Measurements from ENCODE around the gene KLLN. TPM values are rescaled to one million over a fixed set of nuclear protein-coding genes. Genes with fewer than 3 reads are reported as not detected.

The KLLN gene
- total and polyA plus RNA-seq, 2 donors (not counting 1 experiment from before 2014, with no cell fraction given), result 0.45 to 2.2 TPM

DNA sequence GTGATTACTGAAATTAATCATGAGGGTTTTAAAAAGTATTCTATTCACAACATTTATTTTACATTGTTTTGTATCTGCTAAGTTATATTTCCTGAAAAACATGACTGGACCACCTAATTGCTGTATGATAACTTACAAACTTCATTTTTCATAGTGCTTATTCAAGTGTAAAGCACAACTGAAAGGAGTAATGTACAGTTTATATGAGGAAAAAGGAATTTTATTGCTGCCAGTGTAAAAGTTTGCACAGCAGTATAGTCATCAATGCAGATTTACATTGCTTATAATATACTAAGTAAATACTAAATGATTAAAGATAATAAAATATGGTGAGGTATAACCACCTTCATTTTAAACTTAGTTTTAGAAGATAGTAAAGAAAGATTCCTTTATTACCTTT lies 4.1 kb upstream of the KLLN start:
- peaks cover 1% of the 10 kb centered on the region for H4K20me1 ChIP-seq (ENCODE audit: control insufficient read depth, insufficient read depth, low read length, poor library complexity, severe bottlenecking)
- TF ChIP-seq, protein P1, sequence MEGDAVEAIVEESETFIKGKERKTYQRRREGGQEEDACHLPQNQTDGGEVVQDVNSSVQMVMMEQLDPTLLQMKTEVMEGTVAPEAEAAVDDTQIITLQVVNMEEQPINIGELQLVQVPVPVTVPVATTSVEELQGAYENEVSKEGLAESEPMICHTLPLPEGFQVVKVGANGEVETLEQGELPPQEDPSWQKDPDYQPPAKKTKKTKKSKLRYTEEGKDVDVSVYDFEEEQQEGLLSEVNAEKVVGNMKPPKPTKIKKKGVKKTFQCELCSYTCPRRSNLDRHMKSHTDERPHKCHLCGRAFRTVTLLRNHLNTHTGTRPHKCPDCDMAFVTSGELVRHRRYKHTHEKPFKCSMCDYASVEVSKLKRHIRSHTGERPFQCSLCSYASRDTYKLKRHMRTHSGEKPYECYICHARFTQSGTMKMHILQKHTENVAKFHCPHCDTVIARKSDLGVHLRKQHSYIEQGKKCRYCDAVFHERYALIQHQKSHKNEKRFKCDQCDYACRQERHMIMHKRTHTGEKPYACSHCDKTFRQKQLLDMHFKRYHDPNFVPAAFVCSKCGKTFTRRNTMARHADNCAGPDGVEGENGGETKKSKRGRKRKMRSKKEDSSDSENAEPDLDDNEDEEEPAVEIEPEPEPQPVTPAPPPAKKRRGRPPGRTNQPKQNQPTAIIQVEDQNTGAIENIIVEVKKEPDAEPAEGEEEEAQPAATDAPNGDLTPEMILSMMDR (IDR thresholded peaks at IDR 0.05), result no peak
- TF ChIP-seq EZH2 (IDR thresholded peaks at IDR 0.05; ENCODE audit: borderline replicate concordance, insufficient read depth, low read depth, low read length, poor library complexity, severe bottlenecking), result no peak
- H3K27ac Mint-ChIP-seq, result no peak overlapping the region
- ChIA-PET CTCF (no interaction called here), POLR2A (no interaction called here)
- DNase-seq (no peak), ATAC-seq (ENCODE audit: low read depth) (no peak)
- H3K9me3 Mint-ChIP-seq (ENCODE audit: insufficient read depth), result no peaks in the 10 kb centered on the region
- peak overlapping the region; percentile 85 for H3K4me2 ChIP-seq (replicated peaks; ENCODE audit: low read depth, low read length, poor library complexity, severe bottlenecking)
- peaks cover 8 to 33% of the 10 kb centered on the region in 2 donors for H3K4me1 ChIP-seq (ENCODE audit: control insufficient read depth in 2 of 2, insufficient read depth in 2 of 2, low read length in 2 of 2)
- H2AFZ ChIP-seq (ENCODE audit: insufficient read depth, low read depth, low read length, poor library complexity, severe bottlenecking), result no peak overlapping the region
- H3K79me2 ChIP-seq (ENCODE audit: control insufficient read depth, insufficient read depth, low read length), result peaks cover 85% of the 10 kb centered on the region
- peak overlapping the region in 1 of 2 donors; percentile 84 for H3K27ac ChIP-seq (ENCODE audit: low read length in 2 of 2)
- H3K4me3 Mint-ChIP-seq, result peak overlapping the region; percentile 77
- intact Hi-C loops (cut with micrococcal nuclease), result loop anchor here (5.0 kb wide), 1 partner anchor 40 kb away; no protein-coding TSS in a partner anchor
- no peaks in the 10 kb centered on the region for H3K27me3 Mint-ChIP-seq
- H3K9ac ChIP-seq (ENCODE audit: low read length), result peak overlapping the region; percentile 72
- H3K36me3 ChIP-seq (replicated peaks in 1 of 2; ENCODE audit: control extremely low read depth in 1 of 2, control insufficient read depth in 1 of 2, extremely low read depth in 1 of 2, insufficient read depth in 2 of 2, low read length in 1 of 2), result no peaks in the 10 kb centered on the region
- H3K9me3 ChIP-seq (ENCODE audit: control extremely low read depth in 1 of 3, control insufficient read depth in 2 of 3, insufficient read depth in 1 of 3, low read length in 2 of 3), result no peaks in the 10 kb centered on the region
- peak overlapping the region in 3 of 5 experiments; percentile 89 to 99 (median 99) for H3K4me3 ChIP-seq (ENCODE audit: control extremely low read depth in 1 of 5, extremely low read depth in 1 of 5, insufficient read depth in 1 of 5, low read depth in 2 of 5, low read length in 4 of 5)
- no peaks in the 10 kb centered on the region for H3K27me3 ChIP-seq (replicated peaks in 1 of 4; ENCODE audit: control extremely low read depth in 1 of 4, control insufficient read depth in 3 of 4, insufficient read depth in 4 of 4, low read length in 3 of 4)
- peaks cover 55% of the 10 kb centered on the region for H3K4me1 Mint-ChIP-seq

DNA sequence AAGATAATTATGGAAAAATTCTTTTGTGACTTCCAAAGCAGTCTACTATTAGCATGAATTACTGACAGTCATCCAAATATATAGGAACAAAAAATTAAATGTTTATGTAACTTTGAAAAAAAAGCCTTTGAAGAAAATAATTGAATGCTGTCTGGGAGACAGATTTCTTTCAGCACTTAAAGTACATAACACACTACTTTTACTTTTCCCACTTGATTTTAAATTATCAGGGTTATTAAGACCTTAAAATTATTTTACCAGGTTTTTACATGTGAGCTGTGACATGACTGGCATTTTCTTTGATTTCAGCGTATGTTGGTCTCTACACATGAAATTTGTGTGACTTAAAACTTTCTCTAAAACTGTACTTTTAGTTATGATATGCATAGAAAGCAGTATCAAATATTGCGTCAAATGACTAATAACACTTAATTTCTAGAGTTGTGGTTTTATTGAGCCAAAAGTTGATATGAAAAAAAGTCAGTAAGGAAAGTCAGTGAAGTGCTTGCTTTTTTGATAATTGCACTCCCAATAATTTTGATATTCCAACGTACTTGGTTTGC lies 3.2 kb upstream of the KLLN start:
- CTCF ChIA-PET, result interaction anchor here (1.4 to 11.5 kb wide), 3 partner anchors 246 to 686 kb away, joined by 3 to 241 read pairs (median 180); no protein-coding TSS in a partner anchor
- ATAC-seq (ENCODE audit: low read depth) (no peak), DNase-seq (no peak)
- TF ChIP-seq EZH2 (IDR thresholded peaks at IDR 0.05; ENCODE audit: borderline replicate concordance, insufficient read depth, low read depth, low read length, poor library complexity, severe bottlenecking), result no peak
- TF ChIP-seq, protein P1 (IDR thresholded peaks at IDR 0.05), result no peak
- Mint-ChIP-seq H3K4me1 (peaks cover 54% of the 10 kb centered on the region), H3K27me3 (no peaks in the 10 kb centered on the region), H3K27ac (peak overlapping the region; percentile 42), H3K4me3 (peak overlapping the region; percentile 98), H3K9me3 (ENCODE audit: insufficient read depth) (no peaks in the 10 kb centered on the region)
- peaks cover 75% of the 10 kb centered on the region for H3K79me2 ChIP-seq (ENCODE audit: control insufficient read depth, insufficient read depth, low read length)
- peak overlapping the region; percentile 87 to 99 (median 99) for H3K4me3 ChIP-seq (ENCODE audit: control extremely low read depth in 1 of 5, extremely low read depth in 1 of 5, insufficient read depth in 1 of 5, low read depth in 2 of 5, low read length in 4 of 5)
- no peak overlapping the region for H2AFZ ChIP-seq (ENCODE audit: insufficient read depth, low read depth, low read length, poor library complexity, severe bottlenecking)
- H3K27me3 ChIP-seq (replicated peaks in 1 of 4; ENCODE audit: control extremely low read depth in 1 of 4, control insufficient read depth in 3 of 4, insufficient read depth in 4 of 4, low read length in 3 of 4), result no peaks in the 10 kb centered on the region
- no peaks in the 10 kb centered on the region for H3K36me3 ChIP-seq (replicated peaks in 1 of 2; ENCODE audit: control extremely low read depth in 1 of 2, control insufficient read depth in 1 of 2, extremely low read depth in 1 of 2, insufficient read depth in 2 of 2, low read length in 1 of 2)
- H3K4me2 ChIP-seq (replicated peaks; ENCODE audit: low read depth, low read length, poor library complexity, severe bottlenecking), result peak overlapping the region; percentile 85
- no peaks in the 10 kb centered on the region for H4K20me1 ChIP-seq (ENCODE audit: control insufficient read depth, insufficient read depth, low read length, poor library complexity, severe bottlenecking)
- peak overlapping the region; percentile 72 for H3K9ac ChIP-seq (ENCODE audit: low read length)
- H3K27ac ChIP-seq (ENCODE audit: low read length in 2 of 2), result peak overlapping the region in 1 of 2 donors; percentile 84
- no peaks in the 10 kb centered on the region for H3K9me3 ChIP-seq (ENCODE audit: control extremely low read depth in 1 of 3, control insufficient read depth in 2 of 3, insufficient read depth in 1 of 3, low read length in 2 of 3)
- POLR2A ChIA-PET, result no interaction called here
- intact Hi-C loops (cut with micrococcal nuclease), result loop anchor here (5.0 kb wide), 1 partner anchor 41 kb away; no protein-coding TSS in a partner anchor
- peaks cover 11 to 35% of the 10 kb centered on the region in 2 donors for H3K4me1 ChIP-seq (ENCODE audit: control insufficient read depth in 2 of 2, insufficient read depth in 2 of 2, low read length in 2 of 2)
- WGBS (ENCODE audit: insufficient coverage), result no CpG with 5 or more reads among the region's 3 CpGs

All from B cell (primary cell).